NCI-H128 (cell line): ENCODE results near the gene BPIFB2.

Experiments
- DNase-seq: peaks from one replicate; lab custom pipeline; 2025; ENCODE audit not compliant: unreplicated experiment; lab: John Stamatoyannopoulos, UW

Gene BPIFB2

DNA sequence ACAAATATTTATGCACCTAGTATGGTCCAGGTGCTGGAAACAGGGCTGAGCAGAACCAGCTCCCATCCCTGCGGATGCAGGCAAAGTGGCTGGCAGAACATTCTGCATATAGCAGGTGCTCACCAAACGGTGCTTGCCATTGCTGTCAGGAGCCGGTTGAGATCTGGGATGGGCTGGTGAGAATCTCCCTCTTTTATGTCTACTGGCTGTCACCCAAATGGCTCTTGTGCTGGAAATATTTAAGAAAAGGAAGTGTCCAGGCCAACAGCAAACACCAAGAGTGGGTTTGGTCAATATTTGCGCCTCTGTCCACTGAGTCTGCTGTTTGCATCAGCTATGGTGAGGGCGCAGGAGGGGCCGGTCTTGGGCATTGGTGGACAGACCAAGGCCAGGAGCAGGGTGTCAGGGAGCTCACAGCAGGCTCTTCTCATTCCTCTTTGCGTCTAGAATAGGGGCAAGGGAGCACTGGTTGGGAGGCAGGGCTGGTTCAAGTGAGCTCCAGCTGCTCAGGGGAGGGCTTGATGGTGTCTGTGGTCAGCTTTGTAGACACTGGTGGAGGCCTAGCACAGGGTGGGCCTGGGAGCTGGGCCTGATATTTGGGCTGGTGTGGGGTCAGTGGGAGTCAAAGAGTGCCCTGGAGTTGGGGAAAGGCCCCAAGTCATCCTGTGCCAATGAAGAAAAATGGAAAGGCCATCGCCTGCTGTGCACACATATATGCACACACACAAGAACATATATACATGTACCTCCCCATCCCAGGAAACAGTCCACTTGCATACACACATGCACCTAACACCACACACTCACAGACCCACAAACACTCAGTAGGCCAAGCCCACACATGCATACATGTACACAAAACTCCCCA is 1.4 kb upstream of the BPIFB2 start:
- no peak for DNase-seq

DNA sequence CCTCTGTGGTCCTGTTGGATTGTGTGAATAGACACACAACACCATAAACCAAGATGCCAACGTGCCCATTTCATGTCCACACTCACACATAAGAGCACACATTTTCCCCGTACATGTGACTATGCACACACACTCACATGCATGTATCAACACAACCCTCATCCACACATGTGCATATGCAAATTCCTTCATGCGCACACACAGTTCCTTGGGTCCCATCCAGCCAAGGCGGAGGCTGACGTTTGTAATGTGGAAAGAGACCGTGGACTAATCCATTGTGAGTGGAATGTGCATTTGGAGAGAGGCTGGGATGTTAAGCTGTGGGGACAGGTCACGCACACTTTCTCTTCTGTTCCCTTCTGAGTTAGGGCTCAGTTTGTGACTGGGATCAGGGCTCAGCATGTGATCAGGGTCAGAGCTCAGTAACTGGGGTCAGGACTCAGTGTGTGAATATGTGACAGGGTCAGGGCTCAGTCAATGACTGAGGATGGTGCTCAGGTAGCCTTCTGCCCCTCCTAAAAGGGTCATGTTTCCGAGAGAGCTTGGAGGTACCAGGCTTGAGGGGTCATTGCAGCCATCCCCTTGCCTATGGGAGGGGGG is 628 bp upstream of the BPIFB2 start:
- DNase-seq = no peak

DNA sequence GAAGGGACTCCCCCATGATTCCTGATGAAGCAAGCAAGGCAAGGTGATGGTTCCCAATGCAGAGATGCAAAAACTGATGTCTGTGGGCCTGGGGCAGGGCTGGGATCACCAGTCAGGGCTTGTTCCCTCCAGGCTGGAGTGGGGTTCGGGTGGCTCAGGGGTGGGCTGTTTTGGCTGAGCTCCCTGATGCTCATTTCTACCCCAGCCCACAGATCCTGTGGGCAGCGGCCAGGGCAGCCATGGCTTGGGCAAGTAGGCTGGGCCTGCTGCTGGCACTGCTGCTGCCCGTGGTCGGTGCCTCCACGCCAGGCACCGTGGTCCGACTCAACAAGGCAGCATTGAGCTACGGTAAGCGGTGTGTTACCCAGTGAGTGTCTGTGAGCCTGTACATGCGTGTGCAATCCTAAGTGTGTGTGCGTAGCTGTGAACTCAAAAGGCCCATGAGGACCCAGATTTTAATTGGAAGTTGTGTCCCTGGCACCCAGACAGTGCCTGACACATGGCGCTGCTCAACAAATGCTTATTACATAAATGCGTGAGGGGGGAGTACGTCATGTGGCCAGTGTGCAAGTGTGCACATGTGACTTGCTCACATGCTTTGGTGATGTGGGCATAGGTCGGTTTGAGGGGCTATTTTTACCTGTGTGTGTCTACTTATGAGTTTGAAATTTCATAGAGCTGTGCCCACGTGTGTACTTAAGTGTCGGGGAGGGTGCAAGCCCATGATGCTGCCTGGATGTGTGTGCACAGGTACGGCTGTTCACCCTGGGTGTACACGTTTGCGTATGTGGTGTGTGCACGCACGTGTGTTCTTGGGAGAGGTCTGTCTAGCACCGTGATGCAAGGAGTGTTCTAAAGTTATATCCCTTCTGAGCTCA is 1.1 kb downstream of the BPIFB2 start:
- DNase-seq = no peak

DNA sequence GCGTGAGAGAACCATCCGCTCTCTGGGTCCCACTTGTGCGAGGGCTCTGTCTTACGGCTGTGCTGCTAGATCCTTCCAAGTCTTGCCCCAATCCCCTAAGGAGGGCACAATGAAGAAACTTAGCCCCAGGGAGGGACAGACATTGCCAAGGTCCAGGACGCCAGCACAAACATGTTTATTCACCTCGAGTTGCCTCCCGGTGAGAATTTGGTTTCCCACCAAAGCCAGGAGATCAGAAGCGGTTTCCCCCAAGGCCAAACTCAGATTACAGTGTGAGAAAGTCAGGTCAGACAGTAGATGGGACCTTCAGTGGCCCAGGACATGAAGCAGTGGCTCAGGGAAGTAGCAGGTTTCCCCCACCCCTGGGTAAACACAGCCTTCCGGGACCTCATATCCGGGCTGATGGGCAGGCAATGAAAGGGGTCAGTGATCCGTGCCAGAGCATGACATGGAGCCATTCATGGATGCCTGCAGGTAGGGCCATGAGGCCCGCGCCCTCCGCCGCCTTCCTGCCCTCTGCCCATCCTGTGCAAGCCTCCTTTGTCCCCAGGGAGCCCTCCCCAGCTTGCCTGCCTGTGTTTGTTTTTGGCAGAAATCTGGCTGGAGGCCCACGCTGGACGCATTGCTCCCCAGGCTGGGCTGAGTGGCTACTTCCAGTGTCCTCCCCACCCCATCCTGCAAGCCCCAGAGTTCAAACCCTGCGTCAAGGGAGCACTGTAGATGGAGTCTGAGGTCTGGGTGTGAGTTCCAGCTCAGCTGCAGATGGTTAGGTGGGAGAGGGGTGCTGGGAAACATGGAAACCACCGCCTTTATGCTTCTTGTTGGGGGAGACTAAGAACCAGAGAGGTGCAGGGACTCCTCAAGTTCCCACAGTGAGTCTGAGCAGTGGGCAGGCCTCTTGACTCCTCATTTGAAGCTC is 2.0 kb downstream of the BPIFB2 start:
- no peak for DNase-seq

DNA sequence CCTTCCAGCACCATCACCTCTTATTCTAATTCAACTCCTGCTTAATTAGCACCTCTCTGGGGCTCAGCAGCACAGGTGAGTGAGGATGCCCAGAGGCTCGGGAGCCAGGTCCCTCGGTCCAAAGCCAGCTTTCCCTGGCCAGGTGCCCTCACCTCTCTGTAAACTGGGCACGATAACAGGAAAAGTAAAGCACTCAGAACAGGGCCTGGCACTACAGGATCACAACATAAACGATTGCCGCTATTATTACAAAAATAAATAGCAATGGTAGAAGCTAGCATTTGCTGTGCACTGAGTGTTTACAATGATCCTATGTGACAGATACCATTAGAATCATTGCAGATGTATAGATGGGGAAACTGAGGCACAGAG is 2.6 kb downstream of the BPIFB2 start:
- no peak for DNase-seq

DNA sequence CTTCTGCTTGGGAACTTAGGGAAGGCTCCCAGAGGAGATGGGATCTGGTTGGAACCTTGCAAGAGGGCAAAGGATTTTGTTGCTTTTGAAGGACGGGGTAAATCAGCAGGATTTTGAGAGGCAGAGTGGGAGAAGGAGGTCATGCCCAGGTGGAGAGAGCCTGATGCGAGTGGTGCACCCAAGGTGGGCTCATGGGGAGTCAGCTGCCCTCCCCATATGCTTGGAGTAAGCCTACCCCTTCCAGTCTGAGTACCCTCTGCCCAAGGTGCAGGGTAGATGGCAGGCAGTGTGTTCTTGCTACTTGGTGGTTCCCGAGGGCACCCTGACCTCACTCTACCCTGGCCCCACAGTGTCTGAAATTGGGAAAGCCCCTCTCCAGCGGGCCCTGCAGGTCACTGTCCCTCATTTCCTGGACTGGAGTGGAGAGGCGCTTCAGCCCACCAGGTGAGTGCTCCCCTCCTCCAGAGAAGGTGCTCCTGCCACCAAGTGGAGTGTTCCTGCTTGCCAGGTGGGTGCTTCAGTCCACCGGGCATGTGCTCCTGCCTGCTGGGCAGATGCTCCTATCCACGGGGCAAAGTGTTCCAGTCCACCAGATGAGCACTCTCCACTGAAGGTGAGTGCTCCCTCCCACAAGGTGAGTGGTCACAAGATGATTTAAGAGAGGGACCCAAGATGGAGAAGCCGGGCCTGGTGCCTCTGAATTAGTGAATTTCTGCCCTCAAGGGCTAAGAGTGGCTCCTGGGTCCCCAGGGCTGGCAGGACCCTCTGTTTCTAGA is 3.4 kb downstream of the BPIFB2 start:
- DNase-seq = no peak

DNA sequence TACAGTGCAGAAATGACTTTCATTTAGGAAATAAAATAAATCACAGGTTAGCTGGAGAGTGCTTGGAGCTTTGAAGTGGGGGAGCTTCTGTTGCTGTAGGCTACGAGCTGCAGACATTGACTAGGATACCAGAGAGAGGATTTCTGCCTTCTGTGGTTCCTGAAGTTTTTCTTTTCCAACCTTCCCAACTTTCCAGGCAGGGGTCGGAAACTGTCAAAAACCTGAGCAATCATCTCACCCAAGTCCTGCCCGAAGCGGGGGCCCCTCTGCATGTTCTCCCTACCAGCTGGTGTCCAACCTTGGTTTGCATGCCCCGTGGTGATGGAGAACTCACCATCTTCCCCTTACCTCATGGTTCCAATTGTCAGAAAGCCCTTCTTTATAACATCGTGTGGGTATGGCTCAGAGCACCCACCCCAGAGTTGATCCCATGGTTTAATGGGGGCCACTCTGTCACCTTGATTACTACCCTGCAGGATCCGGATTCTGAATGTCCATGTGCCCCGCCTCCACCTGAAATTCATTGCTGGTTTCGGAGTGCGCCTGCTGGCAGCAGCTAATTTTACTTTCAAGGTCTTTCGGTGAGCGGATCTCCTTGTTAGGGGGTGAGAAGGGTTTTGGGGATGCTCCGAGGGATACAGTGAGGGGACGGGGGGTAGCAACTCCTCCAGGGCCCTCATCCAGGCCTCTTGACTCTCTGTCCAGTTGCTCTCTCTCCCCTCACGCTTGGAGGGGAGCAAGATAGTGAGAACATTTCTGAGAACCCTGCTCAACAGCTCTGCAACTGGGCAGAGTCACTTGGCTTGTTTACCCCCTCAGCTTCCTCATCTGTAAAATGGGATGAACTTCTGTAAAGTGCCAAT is 5.1 kb downstream of the BPIFB2 start:
- DNase-seq = no peak

DNA sequence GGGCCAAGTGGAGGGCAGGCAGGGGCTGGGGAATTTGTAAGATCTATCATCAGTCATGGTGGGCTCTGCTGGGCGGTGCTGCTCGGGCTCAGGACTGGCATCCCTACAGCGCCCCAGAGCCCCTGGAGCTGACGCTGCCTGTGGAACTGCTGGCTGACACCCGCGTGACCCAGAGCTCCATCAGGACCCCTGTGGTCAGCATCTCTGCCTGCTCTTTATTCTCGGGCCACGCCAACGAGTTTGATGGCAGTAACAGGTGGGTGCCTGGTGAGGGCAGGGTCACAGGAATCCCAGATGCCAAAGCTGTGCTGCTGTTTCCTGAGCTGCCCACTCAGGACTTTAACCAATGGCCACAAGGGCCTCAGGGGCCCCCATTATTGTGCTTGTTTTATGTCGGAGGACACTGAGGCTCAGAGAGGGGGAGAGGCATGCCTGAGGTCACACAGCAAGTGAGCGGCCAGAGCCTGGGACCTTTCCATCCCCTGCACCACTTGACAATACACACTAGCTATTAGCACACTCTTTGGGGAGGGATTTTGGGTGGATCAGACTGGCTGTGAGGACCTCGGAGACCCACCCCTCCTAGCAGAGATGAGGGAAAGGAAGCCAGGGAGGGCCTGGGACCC is 6.3 kb downstream of the BPIFB2 start:
- DNase-seq = no peak

DNA sequence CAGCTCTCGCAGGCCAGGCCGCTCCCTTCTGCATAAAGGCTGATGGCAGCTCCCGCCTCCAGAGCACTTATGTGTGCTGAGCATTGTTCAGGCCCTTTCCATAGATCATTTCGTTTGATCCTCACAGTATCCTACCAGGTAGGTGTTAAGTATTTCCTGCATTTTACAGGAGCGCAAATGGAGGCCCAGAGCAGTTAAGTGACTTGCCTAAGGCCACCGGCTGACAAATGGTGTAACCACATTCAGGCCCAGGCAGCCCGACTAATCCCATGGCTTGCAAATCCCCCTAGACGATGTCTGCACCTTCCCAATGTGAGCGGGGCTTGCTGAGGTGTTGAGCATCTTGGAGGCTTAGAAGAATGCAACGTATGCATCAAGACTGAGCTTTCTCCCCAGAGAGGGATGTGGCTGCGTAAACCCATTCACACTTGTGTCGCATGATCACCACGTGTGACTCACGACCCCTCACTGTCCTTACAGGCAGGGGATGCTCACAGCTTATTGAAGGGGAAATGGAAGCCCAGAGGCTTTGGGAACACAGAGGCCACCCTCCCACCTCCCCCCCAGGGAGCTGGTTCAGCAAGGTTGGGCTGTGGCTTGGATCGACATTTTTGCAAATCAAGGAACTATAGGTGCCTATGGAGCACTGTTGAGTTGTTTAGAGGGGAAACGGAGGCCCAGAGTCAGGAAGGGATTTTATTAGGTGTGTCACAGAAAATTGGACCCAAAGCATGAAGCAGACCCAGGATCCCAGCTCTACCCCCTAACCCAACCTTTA is 7.0 kb downstream of the BPIFB2 start:
- no peak for DNase-seq

DNA sequence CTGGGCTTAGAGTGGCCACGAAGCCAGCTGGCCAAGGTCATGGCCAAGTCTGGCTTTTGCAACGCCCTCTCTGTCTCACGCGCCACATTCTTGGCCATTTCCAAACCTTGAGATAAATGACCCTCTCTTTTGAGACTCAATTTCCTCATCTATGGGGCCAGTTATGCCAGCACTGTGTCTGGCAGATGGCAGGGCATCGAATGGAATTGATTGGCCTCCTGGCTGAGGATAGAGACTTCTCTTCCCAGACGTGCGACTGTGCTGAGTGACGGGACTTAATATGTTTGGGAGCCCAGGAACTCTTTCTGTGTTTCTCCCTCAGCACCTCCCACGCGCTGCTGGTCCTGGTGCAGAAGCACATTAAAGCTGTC is 7.6 kb downstream of the BPIFB2 start:
- no peak for DNase-seq

DNA sequence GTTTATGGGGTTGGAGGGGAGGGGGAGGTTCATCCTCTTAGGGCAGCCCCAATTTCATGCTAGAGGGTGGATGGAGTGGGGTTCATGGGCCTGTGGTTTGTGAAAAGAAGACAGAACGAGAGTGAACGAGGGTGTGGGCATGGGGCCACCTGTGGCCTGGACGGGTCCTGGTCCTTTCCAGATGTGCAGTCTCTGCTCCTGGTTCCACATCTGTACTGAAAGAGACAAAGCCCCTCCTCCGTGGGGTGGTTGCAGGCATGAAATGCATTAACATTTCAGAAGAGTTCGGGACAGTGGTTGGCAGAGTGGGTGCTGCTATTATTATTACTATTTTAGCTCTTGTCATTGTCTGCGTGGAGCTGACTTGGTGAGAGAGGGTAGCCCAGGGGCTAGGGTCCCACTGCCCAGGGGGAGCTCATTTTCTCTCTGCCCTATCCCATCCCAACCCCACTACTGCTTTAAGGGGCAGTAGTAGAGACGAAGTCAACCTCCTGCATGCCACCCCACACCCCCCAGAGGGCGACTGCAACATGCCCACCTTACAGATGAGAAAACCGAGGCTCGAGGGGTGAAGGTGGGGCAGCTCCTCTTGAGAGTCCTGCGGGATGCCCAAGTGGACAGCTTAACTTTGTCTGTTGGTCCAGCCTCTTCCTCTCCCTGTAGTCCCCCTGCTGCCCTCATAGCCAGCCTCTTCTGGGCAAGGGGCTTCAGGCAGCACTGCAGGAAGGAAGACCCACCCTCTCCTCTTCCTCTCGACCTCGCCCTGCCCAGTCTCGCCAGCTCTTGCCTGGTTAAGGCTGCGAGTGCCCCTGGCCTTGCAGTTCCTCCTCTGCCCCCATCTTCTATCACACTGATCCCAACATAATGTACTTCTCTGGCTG is 8.4 kb downstream of the BPIFB2 start:
- DNase-seq = no peak

DNA sequence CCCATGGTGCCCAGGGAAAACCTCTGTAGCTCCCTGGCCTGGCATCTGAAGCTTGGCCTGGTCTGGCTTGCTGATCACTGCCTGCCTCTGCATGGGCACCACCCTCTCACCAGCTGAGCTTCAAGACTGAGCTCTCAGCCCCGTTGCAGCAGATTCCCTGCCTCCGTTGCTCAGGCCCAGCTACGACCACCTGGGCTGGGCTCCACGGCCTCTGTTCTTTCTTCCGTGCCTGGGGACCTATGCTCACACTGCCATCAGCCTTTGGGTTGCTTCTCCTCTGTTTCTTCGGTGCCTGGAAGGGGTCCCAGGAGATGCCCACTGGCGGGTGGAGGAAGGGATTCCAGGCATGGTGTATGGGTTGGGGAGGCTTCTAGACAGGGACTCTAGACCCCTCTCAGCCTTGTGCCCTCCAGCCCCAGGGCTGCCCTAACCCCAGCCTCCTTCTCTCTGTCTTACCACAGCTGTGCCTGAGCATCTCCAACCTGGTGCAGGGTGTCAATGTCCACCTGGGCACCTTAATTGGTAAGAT is 9.1 kb downstream of the BPIFB2 start:
- DNase-seq = no peak

DNA sequence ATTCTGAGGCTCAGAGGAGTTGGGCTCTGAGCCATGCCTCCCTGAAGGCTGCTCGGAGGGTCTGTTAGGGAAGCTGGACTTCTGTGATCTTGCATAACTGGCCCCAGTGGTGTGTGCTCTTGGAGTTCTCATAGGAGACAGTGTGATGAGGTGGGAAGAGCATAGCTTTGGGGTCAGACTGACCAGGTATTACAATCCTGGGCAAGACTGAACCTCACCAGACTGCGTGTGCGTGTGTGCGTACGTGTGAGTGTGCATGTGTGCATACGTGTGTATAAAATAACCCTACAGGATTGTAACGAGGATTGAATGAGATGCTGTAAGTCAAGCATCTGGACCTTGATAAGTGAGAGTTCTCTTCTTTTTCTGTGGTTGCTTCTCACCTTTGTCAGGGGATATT is 10.0 kb downstream of the BPIFB2 start:
- no peak for DNase-seq

DNA sequence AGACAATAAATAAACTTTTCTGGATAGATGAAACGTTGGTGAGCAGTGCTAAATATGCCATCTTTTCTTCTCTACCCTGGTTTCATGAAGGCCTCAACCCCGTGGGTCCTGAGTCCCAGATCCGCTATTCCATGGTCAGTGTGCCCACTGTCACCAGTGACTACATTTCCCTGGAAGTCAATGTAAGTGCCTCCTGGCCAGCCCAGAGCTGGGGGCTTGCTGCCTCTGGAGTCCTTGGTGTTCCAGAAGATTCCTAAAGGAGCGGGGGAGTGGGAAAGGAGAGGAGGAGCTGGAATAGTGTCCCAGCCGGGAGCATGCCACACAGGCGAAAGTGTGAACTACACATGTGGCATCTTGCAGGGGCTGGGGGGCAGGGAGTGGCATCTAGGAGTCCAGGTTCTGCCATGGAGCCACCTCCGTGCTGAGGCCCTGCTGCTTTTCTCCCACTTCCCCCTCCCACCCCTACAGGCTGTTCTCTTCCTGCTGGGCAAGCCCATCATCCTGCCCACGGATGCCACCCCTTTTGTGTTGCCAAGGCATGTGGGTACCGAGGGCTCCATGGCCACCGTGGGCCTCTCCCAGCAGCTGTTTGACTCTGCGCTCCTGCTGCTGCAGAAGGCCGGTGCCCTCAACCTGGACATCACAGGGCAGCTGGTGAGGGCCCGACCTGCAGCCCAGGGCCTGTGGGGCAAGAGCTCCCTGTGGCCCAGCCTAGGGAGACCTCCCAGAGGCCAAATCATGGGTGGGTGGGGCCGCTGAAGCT is 10.8 kb downstream of the BPIFB2 start:
- no peak for DNase-seq

DNA sequence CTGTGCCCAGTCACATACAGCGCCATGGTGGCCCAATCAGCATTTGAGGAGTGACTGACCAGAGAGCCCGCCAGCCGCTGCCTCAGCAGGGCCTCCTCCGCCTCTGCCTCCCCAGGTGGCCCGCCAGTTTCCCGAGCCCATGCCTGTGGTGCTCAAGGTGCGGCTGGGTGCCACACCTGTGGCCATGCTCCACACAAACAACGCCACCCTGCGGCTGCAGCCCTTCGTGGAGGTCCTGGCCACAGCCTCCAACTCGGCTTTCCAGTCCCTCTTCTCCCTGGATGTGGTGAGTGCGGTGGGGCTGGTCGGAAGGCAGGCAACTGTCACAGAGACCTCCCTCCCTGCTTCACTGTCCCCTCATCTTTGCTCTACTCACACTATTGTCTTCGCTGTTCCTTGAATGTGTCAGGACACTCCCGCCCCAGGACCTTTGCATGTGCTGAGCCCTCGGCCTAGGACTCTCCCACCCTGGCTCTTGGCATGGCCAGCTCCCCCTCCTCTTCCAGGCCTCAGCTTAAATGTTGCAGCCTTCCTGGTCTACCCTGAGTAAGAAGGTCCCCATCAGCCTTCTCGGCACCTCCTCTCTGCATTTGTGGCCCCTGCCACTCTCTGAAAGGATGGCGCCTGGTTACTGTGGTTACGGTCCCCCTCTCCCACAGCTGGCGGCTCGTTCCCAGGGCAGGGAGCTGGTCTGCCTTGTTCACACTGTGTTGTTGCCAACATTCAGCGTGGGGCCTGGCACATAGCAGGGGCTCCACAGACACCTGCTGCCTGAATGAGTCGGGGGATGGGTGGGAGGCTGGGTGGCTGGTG is 12.2 kb downstream of the BPIFB2 start:
- no peak for DNase-seq
